GM21360 (cell line): Measurements from ENCODE around the gene PKDREJ.

Source experiments
- ATAC-seq: cut with Tn5 transposase; IDR thresholded peaks from one replicate; pipeline ENCODE4 v1.9.1; 2021; ENCODE audit warnings: mild to moderate bottlenecking, moderate library complexity; ENCODE audit not compliant: unreplicated experiment

PKDREJ gene

GRCh38 chr22:46289244-46289891 lies 26.2 kb upstream of the PKDREJ start:
- ATAC-seq, result no peak

DNA sequence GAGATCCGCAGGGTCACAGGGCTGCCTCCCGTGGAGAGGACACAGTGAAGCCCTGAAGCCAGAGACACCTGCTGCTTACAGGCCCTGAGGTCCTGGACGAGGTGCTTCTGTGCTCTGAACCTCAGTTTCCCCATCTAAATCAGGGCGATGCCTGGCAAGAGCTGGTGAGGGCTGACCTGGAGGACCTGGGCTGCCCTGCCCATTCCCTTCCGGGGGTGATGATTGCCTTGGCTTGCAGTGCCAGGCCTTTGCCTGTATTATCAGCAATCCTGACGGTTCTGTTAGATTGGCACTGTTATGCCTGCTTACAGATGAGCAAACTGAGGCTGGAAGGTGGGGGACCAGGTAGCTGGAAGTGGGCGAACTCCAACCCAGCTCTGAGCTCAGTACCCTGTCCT lies 25.7 kb upstream of the PKDREJ start:
- ATAC-seq, result no peak

DNA sequence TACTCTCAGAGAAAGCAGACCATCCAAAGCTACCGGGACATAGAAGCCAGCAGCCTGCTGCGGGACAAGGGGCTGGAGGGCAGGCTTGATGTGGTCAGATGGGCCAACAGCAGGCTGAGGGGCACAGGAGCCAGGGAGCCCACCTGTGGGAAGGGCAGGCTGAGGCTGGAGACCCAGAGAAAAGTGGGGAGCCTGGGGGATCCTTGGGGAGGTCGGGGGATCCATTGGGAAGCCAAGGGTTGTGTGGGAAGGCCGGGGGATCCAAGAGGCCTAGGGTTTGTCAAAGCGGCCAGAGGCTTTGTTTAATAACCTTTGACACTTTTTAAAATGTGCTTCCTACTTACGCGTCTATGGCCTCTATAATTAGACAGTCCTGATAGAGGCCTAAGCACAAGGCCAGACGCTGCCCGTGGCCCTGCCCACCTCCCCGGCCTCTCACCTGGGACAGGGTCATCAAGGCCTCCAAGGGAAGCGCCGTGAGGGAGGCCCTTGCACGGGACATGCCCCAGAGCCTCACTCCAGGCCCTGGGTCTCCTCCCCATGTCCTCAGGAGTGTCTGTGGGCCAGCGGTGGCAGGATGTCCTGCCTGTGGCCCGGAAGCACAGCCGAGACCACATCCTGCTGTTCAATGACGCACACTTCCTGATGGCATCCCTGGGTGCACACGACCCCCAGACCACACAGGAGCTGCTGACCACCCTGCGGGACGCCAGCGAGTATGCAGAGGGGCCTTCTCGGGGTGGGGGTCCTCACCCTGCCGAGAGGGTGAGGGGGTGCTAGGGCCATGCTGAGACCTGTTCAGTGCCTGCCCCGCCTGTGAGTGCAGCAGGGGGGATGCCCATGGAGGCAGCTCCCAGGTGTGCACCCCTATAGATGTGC lies 25.0 kb upstream of the PKDREJ start:
- peak; percentile 58 for ATAC-seq

- ATAC-seq, result no peak
Observed at GRCh38 chr22:46286941-46287872, 24.1 kb upstream of the PKDREJ start.

- ATAC-seq, result no peak
Observed at GRCh38 chr22:46286006-46286405, 22.9 kb upstream of the PKDREJ start.

DNA sequence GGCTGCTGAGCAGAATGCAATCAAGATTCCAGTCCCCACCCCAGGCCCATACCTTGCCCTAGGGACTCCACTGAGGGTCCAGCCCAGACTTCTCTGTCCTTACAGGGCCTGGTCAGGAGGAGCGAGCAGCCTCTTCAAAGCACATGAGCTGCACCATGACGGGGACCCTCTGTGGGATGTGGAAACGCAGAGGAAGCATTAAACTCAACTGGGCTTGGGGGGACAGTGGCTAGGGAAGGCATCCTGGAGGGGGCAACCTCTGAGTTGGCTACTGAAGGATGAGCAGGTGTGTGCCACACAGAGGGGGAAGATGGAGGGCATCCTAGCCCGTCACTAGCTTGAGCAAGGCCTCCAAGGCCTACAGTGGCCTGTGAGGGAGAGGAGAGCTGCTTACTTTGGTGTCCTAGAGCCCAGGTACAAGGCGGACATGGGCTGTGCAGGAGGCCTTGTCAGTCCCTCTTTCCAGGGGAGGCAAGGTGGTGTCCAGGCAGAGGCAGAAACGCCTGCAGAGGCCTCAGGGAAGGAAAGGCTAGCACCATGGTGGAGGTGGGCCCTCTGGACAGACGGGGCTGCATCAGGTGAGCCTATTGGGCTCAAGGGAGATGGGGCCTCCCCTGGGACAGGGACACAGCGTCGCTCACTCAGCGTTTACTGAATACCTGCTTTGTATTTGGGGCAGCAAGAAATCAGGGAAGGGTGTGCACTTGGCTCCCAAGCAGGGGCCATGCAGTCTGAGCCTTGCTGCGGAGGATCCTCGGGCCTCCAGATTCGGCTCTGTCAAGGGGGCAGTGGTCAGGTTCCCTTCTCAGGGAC lies 18.9 kb upstream of the PKDREJ start:
- no peak for ATAC-seq

DNA sequence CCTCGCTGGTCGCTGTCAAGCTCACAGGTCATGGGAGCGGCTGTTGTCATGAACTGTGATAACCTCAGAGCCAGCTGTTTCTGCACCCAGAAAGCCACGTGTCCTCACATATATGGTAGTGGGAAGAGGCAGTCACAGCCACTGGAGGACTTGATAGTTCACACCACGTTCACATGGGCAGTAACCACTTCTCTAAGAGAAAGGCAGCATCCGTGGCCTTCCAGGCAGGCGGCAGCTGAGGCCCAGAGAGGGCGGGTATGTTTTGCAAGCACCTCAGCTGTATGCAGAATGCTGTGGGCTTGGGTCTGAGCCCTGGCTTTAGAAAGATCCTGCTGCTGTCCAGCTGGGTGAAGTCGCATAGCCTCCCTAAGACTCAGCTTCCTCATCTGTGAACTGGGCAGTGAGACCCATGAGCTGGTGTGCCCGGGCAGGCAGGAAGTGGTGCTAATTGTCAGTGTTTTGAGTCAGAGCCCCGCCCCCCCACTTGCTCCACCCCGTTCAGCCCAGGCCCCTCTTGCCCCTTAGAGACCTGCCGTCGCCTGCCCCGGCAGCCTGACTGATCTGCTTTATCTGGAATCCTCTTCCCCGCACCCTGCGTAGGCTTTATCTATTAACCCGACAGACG lies 18.0 kb upstream of the PKDREJ start:
- no peak for ATAC-seq

- no peak for ATAC-seq
Observed at GRCh38 chr22:46280063-46280817, 17.1 kb upstream of the PKDREJ start.

DNA sequence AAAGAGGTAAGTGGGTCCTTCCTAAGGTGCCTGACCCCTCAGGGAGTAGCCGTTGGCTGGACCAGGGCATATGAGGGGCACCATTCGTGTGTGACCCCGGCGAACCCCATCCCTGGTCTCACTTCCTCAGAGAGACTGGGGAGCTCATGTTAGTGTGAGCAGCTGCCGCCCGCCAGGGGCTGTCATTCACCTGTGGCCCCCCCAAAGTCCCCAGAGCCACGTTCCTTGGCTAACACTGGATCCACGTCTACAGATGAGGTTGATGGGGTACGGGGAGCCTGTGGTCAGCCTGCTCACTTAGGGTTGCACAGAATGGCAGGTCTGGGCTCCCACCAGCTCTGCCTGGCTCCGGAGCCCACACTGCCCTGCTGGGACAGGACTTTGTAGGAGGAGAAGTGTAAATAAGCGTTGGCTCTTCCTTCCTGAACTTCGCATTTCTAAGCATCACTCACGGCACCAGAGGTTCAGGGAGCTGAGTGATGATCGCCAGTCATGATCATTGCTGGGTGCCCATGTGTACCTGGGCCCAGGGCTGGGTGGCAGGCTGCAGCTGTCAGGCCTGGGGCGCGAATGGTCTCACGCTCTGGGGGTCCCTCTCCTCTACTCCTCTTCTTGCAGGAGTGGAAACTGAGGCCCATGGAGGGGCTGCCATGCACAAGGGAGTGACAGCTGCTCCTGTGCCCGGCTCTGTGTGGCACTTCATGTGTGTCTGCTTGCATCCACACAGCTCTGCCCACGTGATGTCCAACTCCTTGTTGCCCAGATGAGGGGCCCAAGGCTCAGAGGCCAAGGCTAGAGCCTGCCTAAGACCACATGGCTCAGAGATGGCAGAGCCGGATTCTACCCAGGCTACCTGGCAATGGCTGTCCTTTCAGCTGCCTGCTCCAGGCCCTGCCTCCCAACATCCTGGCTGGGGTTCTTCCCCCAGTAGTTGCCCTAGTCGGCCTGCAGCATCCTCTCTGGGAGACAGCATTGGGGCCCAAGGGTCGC lies 15.8 kb upstream of the PKDREJ start:
- no peak for ATAC-seq

- no peak for ATAC-seq
Observed at GRCh38 chr22:46276563-46276962, 13.4 kb upstream of the PKDREJ start.

DNA sequence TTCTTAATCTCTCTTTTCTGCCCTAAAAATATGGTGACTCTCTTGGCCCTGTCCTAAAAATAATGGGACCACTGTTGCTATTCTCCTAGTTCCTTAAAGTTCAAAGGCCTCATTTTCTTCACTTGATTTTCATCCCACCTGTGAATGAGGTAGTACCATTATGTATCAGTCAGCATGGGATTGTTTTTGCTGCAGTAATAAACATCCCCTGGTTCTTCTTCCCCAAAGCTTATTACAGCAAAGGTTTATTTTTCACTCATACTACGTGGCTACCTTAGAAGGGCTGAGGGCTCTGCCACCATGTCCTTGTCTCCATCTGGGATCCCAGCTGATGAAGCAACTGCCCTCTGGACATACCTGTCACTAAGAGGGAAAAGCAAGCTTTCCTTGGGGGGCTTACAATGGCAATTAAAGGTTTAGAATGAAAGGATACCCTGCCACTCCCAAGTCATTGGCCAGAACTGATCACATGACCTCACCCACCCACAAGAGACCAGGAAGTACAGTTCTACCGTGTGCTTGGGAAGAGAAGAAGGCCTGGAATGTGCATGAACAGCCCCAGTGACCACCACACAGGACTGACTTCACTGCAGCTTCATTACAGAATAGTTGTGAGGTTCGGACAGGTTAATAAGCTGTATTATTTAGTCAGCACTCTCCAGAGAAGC lies 12.4 kb upstream of the PKDREJ start:
- ATAC-seq, result no peak

- ATAC-seq, result no peak
Observed at GRCh38 chr22:46274381-46274780, 11.2 kb upstream of the PKDREJ start.

DNA sequence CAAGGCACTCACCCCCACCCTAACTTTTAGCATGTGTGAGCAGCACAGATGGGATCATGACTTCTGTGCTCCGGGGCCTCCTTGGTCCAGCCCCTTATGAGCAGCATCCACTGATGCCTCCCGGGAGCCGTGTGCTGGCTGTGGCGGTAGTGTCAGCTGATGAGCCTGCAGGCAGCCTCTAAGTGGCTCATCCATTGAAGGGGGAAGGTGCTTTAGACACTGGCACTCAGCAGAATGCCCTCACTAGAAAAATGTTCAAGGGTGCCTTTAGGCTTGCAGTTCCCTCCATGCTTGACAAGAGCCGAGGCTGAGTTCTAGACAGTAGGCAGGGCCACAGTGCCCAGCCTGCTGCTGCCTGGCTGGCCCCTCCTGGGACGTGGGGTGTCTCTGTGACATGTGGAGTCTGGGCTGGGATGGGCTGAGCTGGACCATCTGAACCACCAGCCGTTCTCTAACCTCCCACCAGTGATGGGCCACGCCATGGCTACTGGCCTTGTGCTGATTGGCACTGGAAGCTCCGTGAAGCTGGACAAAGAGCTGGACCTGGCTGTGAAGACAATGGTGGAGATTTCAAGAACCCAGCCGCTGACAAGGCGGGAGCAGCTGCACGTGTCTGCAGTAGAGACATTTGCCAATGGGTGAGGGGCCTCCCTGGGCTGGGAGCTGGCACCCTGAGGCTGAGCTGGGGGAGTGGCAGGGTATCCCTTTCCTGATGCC lies 10.4 kb upstream of the PKDREJ start:
- ATAC-seq, result no peak

- no peak for ATAC-seq
Observed at GRCh38 chr22:46272762-46273431, 9.8 kb upstream of the PKDREJ start.

DNA sequence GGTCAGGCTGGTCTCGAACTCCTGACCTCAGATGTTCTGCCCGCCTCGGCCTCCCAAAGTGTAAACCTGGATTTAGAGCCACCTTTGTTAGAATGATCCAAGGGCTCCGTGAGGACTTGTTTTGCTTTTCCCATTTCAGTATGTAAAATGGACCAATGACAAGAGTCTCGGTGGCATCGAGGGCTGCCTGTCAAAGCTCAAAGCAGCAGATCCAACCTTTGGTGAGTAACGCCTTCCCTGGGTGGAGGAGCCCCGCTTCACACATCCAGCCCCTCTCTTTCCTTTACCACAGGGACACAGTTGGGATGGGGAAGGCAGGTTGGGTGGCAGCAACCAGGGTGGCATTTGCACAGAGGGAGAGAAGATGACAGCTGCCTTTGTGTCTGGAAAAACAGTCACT lies 9.1 kb upstream of the PKDREJ start:
- no peak for ATAC-seq

DNA sequence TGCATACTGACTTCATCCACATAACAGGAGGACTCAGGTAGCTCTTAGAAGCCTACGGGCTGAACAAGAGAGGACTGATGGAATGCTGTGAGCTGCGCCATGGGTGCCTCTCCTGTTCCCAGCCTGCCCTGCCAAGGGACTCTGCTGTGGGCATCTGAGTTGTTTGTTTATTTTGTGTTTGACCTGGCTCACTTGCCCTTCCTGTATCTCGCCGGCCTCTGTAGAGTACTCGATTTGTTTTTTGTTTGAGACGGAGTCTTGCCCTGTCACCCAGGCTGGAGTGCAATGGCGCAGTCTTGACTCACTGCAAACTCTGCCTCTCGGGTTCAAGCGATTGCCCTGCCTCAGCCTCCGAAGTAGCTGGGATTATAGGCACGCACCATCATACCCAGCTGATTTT lies 6.4 kb upstream of the PKDREJ start:
- no peak for ATAC-seq
